ENCODE results near the gene KPNB1.

DNA sequence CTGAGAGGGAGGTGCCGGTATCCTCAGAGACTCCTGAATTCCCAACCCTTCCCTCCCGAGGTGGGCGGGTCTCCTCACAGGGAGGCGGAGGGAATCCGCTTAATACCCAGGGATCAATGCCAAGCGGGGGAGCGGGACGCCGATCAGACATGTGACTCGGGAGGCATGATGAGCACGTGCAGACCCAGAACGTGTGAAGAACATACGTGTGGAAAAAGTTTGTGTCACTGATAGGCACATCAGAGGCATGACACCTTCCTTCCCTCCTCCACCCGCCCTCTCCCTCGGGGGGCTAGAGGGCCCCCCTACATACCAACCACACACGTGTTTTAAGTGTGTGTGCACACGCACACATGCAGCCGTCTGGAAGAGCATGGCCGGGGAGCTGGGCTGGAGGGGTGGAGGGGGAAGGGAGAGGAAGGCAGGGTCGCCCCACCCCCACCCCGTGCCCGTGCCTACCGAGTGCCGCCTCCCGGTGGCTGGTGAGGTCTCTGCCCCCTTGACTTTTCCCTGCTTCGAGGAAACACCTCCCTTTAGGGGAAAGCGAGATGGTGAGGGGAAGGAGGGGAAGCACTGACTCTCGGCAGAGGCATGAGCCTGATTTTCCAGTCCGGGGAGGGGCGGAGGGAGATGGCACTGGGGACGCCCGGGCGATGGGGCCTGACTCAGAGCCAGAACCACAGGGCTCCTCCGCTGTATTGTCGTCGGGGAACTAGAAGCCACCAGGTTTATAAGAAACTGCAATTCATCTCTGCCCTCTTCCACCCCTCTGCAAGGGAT, 71.2 kb downstream of the KPNB1 start:
- TF ChIP-seq, protein P1, sequence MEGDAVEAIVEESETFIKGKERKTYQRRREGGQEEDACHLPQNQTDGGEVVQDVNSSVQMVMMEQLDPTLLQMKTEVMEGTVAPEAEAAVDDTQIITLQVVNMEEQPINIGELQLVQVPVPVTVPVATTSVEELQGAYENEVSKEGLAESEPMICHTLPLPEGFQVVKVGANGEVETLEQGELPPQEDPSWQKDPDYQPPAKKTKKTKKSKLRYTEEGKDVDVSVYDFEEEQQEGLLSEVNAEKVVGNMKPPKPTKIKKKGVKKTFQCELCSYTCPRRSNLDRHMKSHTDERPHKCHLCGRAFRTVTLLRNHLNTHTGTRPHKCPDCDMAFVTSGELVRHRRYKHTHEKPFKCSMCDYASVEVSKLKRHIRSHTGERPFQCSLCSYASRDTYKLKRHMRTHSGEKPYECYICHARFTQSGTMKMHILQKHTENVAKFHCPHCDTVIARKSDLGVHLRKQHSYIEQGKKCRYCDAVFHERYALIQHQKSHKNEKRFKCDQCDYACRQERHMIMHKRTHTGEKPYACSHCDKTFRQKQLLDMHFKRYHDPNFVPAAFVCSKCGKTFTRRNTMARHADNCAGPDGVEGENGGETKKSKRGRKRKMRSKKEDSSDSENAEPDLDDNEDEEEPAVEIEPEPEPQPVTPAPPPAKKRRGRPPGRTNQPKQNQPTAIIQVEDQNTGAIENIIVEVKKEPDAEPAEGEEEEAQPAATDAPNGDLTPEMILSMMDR (IDR thresholded peaks at IDR 0.05; ENCODE audit: borderline replicate concordance, extremely low read depth, low read length, poor library complexity, severe bottlenecking): peak; percentile 30
- no peak for TF ChIP-seq EZH2 (IDR thresholded peaks at IDR 0.05; ENCODE audit: borderline replicate concordance, low read depth, low read length, severe bottlenecking)
